Stimulated activated effector memory CD8-positive, alpha-beta T cell treated with anti-CD3 and anti-CD28 coated beads, Interleukin-12 subunit alpha, Interleukin-12 subunit beta, amount 100 ng/mL, for 72 hours (primary cell): ENCODE measurements around the gene PCSK2.

Experiments
- ATAC-seq: fragments of 150-1000 bp; cut with Tn5 transposase; 2 replicates; pipeline ENCODE4 v1.10.0; 2021
- DNase-seq, 2 donors: peaks; one replicate each; pipeline ENCODE4 v3.0.0; 2021 to 2022; ENCODE audit warnings: low spot score in 2 of 2
- H3K27ac Mint-ChIP-seq: one replicate; pipeline ENCODE4 v1.8.0; 2022; ENCODE audit warnings: mild to moderate bottlenecking, mixed read lengths
- H3K36me3 Mint-ChIP-seq: one replicate; pipeline ENCODE4 v1.8.0; 2022; ENCODE audit warnings: mild to moderate bottlenecking, mixed read lengths
- H3K4me1 Mint-ChIP-seq: one replicate; pipeline ENCODE4 v1.8.0; 2022; ENCODE audit warnings: mixed read lengths
- H3K4me3 Mint-ChIP-seq: one replicate; pipeline ENCODE4 v1.8.0; 2022; ENCODE audit warnings: mild to moderate bottlenecking, mixed read lengths
- H3K9me3 Mint-ChIP-seq: one replicate; pipeline ENCODE4 v1.8.0; 2022; ENCODE audit warnings: mixed read lengths

PCSK2 gene

DNA sequence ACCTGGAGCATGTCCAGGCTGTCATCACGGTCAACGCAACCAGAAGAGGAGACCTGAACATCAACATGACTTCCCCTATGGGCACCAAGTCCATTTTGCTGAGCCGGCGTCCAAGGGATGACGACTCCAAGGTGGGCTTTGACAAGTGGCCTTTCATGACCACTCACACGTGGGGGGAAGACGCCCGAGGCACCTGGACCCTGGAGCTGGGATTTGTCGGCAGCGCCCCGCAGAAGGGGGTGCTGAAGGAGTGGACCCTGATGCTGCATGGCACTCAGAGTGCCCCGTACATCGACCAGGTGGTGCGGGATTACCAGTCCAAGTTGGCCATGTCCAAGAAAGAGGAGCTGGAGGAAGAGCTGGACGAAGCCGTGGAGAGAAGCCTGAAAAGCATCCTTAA, 254.8 kb downstream of the PCSK2 start:
- no peaks in the 10 kb centered on the region for H3K36me3 Mint-ChIP-seq
- H3K9me3 Mint-ChIP-seq = no peaks in the 10 kb centered on the region
- no peak for DNase-seq
- H3K27ac Mint-ChIP-seq = no peak overlapping the region
- no peak overlapping the region for H3K4me3 Mint-ChIP-seq
- no peak for ATAC-seq
- no peaks in the 10 kb centered on the region for H3K4me1 Mint-ChIP-seq

DNA sequence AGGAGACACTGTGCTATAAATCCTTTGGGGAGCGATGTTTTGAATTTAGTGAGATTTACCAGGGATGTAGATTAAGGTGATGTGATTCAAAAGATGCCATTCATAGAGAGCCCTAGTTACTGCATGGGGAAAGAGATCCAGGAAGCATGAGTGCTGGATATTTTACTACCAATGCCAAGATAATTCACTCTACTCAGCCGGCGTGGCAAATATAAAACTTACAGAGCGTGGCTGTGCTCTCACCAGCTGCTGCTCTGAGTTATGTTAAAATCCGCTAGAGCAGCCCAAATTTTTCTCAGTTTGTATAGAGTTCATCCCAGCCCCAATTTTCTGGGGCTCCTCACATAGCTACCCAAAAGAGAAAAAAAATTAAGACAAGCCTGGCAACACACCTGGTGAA, 255.7 kb downstream of the PCSK2 start:
- DNase-seq (no peak), ATAC-seq (no peak)
- Mint-ChIP-seq H3K4me3 (no peak overlapping the region), H3K9me3 (no peaks in the 10 kb centered on the region), H3K36me3 (no peaks in the 10 kb centered on the region), H3K27ac (no peak overlapping the region), H3K4me1 (no peaks in the 10 kb centered on the region)

DNA sequence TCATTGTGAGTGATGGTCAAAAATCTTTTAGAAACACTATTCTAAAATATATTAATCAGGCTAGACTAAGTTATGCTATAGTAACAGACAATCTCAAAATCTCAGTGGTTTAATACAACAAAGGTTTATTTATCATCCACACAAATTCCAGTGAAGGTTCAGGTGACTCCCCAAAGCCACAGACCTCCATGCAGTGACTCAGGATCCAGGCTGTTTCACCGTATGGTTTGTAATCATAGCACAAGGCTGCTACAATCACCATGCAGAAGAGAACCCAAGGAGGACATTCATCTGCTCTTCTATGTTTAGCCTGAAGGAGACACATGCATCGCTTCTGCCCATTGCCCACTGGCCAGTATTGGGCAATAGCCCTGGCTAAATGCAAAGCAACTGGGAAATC, 258.2 kb downstream of the PCSK2 start:
- no peak for DNase-seq
- Mint-ChIP-seq H3K4me1 (no peaks in the 10 kb centered on the region), H3K27ac (no peak overlapping the region), H3K9me3 (no peaks in the 10 kb centered on the region), H3K36me3 (no peaks in the 10 kb centered on the region), H3K4me3 (no peak overlapping the region)
- ATAC-seq = no peak

DNA sequence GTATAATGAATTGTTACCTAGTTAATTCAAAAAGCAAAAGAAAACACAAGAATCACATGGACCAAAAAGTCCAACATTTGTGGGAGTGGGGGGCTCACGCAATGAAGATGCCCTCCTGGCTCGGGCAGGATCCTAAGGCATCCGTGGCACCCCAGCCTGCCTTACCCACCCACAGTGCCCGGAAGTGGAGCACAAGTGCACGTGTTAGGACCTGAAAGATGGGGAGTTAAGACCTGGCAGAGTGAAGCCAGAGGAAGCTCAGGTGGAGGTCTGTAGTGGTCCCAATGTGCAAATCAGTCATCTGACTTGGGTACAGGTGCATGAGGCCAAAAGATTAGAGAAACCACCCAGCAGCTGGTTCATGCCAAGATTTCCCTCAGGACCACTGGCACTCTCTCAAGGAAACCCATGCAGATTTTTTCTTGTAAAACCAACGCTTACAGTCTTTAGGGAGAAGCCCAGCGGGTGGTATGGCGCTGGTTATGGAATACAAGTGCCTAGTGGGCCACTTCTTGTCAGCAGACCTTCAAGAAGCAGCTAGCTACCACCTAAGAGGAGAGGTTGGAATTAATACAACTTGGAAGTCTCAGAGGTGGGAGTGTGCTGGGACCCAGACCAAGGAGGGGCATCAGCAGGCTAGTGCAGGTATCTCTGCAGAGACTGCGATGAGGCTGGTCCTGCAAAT, 262.2 kb downstream of the PCSK2 start:
- H3K36me3 Mint-ChIP-seq = no peaks in the 10 kb centered on the region
- H3K9me3 Mint-ChIP-seq = no peaks in the 10 kb centered on the region
- no peaks in the 10 kb centered on the region for H3K4me1 Mint-ChIP-seq
- no peak overlapping the region for H3K4me3 Mint-ChIP-seq
- DNase-seq (no peak), ATAC-seq (no peak)
- H3K27ac Mint-ChIP-seq = no peak overlapping the region

DNA sequence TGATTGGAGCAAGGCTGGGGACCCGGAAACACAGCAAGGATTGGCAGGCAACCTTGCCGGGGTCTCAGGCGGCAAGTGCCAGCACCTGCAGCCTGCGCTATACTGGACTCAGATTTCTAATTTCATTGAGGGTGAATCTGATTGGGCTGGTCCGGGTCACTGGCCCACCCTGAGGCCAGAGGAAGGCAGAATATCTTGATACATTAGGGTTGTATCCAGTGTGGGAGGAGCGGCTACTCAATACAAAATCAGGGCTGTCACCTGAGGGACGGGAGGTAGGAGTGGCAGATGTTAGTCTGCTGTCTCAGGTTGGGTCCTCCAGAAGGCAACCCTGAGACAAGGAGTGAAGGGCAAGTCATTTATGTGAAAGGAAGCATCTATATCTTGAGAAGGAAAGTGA, 263.7 kb downstream of the PCSK2 start:
- DNase-seq = no peak
- Mint-ChIP-seq H3K9me3 (no peaks in the 10 kb centered on the region), H3K4me1 (no peaks in the 10 kb centered on the region), H3K27ac (no peak overlapping the region), H3K4me3 (no peak overlapping the region), H3K36me3 (no peaks in the 10 kb centered on the region)
- ATAC-seq = no peak

DNA sequence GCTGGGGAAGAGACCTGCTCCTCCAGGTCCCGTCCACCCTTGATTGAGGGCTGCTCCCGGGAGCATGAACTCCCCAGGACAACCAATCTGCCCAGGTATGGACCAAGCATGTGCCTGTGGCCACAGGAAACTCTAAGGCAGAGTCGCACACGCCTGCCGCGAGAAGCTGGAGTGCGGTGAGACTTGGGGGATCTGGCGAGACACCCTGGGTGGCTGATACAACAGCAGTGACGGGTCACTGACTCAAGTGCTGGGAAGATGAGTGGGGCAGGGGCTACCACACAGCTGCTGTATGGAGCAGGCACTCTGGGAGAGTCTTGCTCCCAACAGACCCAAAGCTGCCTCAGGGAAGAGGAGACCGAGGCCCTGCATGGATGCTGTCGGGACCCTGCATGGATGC, 264.2 kb downstream of the PCSK2 start:
- ATAC-seq = no peak
- Mint-ChIP-seq H3K9me3 (no peaks in the 10 kb centered on the region), H3K4me1 (no peaks in the 10 kb centered on the region), H3K4me3 (no peak overlapping the region), H3K36me3 (no peaks in the 10 kb centered on the region), H3K27ac (no peak overlapping the region)
- no peak for DNase-seq

DNA sequence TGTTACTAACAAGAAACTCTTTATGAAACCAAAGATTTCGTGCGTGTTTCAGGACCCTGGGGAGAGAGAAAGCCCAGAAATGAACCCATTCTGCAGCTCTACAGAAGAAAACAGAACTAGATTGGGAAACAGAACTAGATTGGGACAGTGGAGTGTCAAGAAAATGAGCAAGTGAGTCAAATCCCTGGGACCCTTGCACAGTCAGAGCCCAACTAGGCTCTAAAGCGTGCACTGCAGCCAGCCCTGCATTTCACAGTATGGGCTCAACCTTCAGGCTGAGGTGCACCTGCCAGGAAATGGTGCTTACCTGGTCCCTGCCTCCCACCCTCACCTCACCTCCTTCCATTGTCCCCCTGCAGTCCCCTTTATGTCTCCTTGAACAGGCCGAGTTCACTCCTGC, 264.6 kb downstream of the PCSK2 start:
- Mint-ChIP-seq H3K4me3 (no peak overlapping the region), H3K4me1 (no peaks in the 10 kb centered on the region), H3K27ac (no peak overlapping the region), H3K36me3 (no peaks in the 10 kb centered on the region), H3K9me3 (no peaks in the 10 kb centered on the region)
- DNase-seq = no peak
- no peak for ATAC-seq

DNA sequence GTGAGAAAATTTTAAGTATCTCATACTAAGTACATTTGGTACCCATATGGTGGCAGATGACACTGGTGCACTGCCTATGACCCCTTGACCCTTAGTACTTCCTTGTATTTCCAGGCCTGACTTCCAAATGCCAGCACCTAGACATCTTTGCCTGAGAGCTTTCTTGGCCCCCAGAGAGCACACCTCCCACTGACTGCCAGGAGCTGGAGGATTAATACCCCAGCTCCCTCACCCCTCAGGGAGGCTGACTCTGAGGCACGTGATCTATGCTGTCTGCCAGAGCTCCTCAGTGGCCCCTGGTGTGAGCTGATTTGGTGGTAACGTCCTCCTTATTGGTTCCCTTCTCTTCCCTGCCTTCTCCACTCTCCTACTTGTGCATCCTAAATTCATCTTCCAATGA, 266.3 kb downstream of the PCSK2 start:
- ATAC-seq (no peak), DNase-seq (no peak)
- Mint-ChIP-seq H3K9me3 (no peaks in the 10 kb centered on the region), H3K4me1 (no peaks in the 10 kb centered on the region), H3K36me3 (no peaks in the 10 kb centered on the region), H3K27ac (no peak overlapping the region), H3K4me3 (no peak overlapping the region)

DNA sequence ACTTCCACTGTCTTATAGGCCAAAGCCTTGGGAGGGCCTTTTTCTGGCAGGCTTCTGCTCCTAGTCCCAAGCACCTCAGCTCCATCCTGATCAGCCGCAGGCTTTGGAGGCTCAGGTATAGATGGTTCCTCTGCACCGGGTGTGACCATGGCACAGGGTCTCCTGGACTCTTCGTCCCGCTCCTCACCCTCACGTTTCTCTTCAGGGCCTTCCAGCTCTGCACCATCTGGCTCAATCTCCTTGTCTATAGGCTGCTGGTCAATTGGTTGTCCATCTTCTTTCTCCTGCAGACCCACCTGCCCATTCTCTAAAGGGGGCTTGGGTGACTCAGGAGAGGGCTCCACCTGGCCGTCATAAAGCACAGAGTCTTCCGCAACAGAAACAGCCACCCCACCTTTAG, 267.4 kb downstream of the PCSK2 start:
- H3K4me1 Mint-ChIP-seq = no peaks in the 10 kb centered on the region
- no peak overlapping the region for H3K27ac Mint-ChIP-seq
- DNase-seq (no peak), ATAC-seq (no peak)
- H3K36me3 Mint-ChIP-seq = no peaks in the 10 kb centered on the region
- H3K9me3 Mint-ChIP-seq = no peaks in the 10 kb centered on the region
- no peak overlapping the region for H3K4me3 Mint-ChIP-seq

DNA sequence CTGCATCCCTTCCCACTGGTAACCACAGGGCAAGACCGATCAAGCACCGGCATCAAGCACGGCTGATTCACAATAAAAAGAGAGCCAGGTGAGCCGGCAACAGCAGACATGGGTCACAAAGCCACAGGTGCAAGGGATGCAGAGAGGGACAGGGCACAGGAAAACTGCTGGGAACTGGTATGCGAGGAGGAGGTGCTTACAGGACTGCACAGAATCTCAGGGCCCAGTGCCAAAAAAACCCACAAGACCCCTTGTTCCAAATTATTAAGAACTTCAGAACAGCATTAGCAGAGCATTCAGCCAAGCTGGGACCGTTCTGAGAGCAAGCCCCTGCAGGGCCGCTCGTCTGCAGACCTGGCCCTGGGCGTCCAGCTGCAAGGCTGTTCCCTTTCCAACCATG, 269.0 kb downstream of the PCSK2 start:
- Mint-ChIP-seq H3K27ac (no peak overlapping the region), H3K9me3 (no peaks in the 10 kb centered on the region), H3K4me1 (no peaks in the 10 kb centered on the region), H3K36me3 (no peaks in the 10 kb centered on the region), H3K4me3 (no peak overlapping the region)
- ATAC-seq (no peak), DNase-seq (no peak)

DNA sequence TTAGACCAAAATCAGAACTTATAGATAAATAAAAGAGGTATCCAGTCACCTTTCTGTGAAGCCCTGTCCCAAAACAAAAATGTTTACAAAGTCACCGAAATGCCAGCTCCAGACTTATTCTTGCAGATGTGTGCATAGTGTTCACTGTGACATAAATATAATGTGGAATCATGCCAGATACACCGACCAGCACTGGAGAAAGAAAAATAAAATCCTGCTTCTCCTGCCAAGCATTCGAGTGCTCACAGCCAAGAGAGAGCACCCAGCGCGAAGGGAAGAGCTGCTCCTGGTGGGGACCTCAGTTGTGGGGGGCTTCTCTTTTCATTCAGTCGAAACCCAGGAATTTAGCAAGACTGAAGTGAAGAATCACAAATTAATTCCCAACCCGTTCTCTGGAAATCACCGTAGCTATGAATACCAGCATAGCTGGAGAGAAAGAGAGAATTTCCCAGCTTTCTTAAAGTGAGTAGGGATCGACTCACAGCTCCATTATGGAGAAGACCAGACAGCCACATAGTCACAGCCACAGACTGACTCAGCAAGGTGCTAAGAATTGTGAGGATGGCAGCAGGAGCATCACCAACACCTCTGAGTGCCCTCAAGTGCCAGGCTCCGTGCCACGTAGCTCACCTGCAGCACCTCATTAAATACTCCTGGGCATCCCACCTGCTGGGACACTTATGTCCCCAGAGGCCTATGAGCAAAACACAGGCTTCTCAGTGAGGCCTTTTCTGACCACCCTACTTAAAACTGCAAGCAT, 271.2 kb downstream of the PCSK2 start:
- DNase-seq (no peak), ATAC-seq (no peak)
- Mint-ChIP-seq H3K9me3 (no peaks in the 10 kb centered on the region), H3K4me1 (no peaks in the 10 kb centered on the region), H3K36me3 (no peaks in the 10 kb centered on the region), H3K27ac (no peak overlapping the region), H3K4me3 (no peak overlapping the region)

DNA sequence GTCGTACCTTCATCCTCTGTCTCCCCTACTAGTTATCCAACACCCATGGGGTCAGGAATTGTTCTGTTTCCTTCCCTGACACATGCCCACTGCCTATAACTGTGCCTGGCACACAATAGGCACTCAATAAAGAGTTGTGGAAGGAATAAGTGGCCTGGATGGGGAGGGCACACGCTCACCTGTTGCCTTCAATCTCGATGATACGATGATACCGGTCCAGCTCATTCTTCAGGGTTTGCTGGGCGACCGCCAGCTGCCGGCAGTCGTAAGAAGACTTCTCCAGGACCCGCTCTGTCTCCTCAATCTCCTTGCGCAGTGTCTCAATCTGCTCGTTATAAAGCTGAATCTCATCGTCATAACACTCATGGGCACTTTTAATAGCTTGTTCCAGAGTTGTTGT, 271.8 kb downstream of the PCSK2 start:
- H3K9me3 Mint-ChIP-seq = no peaks in the 10 kb centered on the region
- H3K27ac Mint-ChIP-seq = no peak overlapping the region
- DNase-seq (no peak), ATAC-seq (no peak)
- no peak overlapping the region for H3K4me3 Mint-ChIP-seq
- H3K4me1 Mint-ChIP-seq = peaks cover 3% of the 10 kb centered on the region
- H3K36me3 Mint-ChIP-seq = no peaks in the 10 kb centered on the region

DNA sequence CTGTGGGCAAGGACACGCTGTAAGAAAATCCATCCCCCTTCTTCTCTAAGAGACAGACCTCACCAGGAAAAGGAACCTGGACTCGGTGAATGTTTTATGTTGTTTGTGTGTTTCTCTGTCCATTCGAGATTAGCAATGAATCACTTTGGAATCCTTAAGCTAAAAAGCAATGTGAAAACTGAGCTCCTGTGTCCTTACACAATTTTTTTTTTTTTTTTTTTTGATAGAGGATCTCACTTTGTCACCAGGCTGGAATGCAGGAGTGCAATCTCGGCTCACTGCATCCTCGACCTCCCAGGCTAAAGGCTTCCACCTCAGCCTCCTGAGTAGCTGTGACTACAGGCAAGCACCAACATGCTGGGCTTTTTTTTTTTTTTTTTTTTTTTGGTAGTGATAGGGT, 272.2 kb downstream of the PCSK2 start:
- DNase-seq (no peak), ATAC-seq (no peak)
- Mint-ChIP-seq H3K36me3 (no peaks in the 10 kb centered on the region), H3K9me3 (no peaks in the 10 kb centered on the region), H3K4me3 (no peak overlapping the region), H3K4me1 (peaks cover 7% of the 10 kb centered on the region), H3K27ac (no peak overlapping the region)

DNA sequence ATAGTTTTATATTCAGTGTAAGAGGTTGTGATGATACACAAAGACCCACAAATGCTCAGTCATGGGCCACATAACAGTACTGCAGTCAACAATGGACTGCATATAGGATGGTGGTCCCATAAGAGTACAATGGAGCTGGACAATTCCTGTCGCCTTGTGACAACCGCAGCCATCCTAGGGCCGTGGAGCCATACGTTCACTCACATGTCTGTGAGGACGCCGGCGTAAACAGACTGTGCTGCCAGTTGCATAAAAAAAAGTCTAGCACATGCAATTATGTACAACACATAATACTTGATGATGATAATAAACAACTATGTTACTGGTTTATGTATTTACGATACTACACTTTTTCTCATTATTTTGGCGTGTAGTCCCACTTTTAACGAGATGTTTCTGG, 273.4 kb downstream of the PCSK2 start:
- no peak overlapping the region for H3K27ac Mint-ChIP-seq
- no peak overlapping the region for H3K4me3 Mint-ChIP-seq
- peaks cover 20% of the 10 kb centered on the region for H3K4me1 Mint-ChIP-seq
- H3K36me3 Mint-ChIP-seq = no peaks in the 10 kb centered on the region
- DNase-seq = no peak
- no peaks in the 10 kb centered on the region for H3K9me3 Mint-ChIP-seq
- ATAC-seq = no peak

DNA sequence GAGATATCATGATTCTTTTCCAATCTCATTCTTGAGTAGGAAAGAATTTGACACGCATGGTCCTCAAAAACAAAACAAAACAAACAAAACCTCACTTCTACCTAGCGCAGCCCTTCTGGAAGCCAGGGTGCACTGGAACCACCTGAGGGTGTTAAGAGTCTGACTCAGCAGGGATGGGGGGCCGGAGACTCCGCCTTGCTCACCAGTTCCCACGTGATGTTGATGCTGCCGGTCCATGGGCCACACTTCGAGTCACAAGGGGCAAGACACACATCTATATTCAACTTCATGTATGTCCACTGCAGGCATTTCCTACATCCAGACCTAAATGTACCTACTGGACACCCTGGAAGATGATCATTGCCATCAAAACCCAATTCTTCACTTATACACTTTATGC, 274.0 kb downstream of the PCSK2 start:
- ATAC-seq (no peak), DNase-seq (no peak)
- Mint-ChIP-seq H3K4me1 (peaks cover 25% of the 10 kb centered on the region), H3K27ac (no peak overlapping the region), H3K9me3 (no peaks in the 10 kb centered on the region), H3K36me3 (no peaks in the 10 kb centered on the region), H3K4me3 (no peak overlapping the region)

DNA sequence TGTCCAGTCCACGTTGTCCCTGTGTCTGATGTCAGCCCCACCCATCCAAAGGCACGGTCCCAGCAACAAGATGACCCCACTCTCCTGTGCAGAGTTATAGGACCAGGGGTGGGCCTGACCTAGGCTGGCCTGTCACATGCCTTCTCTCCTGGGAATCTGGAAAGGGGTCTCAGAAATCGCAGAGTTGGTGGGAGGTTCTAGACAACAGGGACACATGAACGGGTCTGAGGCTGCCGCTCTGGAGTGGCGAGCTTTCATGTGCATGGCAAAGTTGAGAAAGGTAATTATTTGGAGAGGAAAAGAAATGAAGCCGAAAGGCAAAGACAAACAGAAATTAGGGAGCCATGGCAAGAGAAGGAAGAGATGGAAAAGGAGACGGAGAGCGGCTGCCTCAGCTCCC, 274.9 kb downstream of the PCSK2 start:
- Mint-ChIP-seq H3K4me3 (no peak overlapping the region), H3K36me3 (no peaks in the 10 kb centered on the region), H3K4me1 (peaks cover 31% of the 10 kb centered on the region), H3K27ac (no peak overlapping the region), H3K9me3 (no peaks in the 10 kb centered on the region)
- ATAC-seq (no peak), DNase-seq (no peak)
